DOHH2 (cell line): ENCODE measurements around the gene NOSIP.

Source experiments
- H3F3A ChIP-seq: fragments of 200-600 bp; sonication (generic), shearing (Covaris generic); 2 replicates; pipeline ENCODE4 v1.6.0; 2016; ENCODE audit warnings: antibody characterized with exemption, mild to moderate bottlenecking; ENCODE audit not compliant: control insufficient read depth, insufficient read depth
- H3K27ac ChIP-seq: fragments of 200-600 bp; sonication (generic); 2 replicates; pipeline ENCODE4 v1.5.1; 2014; ENCODE audit warnings: low read depth, mild to moderate bottlenecking, low read length, moderate library complexity
- H3K27me3 ChIP-seq: fragments of 200-600 bp; sonication (generic); 2 replicates; pipeline ENCODE4 v1.6.1; 2014; ENCODE audit warnings: mild to moderate bottlenecking, low read length, mixed read lengths; ENCODE audit not compliant: control insufficient read depth
- H3K36me3 ChIP-seq: fragments of 200-600 bp; sonication (generic); 2 replicates; pipeline ENCODE4 v1.6.1; 2014; ENCODE audit warnings: mild to moderate bottlenecking, low read length, moderate library complexity, mixed read lengths; ENCODE audit not compliant: control insufficient read depth
- H3K4me1 ChIP-seq: fragments of 200-600 bp; sonication (generic); 2 replicates; pipeline ENCODE4 v1.6.1; 2014; ENCODE audit warnings: mild to moderate bottlenecking, low read length, mixed read lengths; ENCODE audit not compliant: control insufficient read depth
- H3K4me2 ChIP-seq: fragments of 200-600 bp; sonication (generic); 2 replicates; pipeline ENCODE4 v1.6.0; 2014; ENCODE audit warnings: mild to moderate bottlenecking, low read length, moderate library complexity
- H3K4me3 ChIP-seq: fragments of 200-600 bp; sonication (generic); 2 replicates; pipeline ENCODE4 v1.5.1; 2014; ENCODE audit warnings: mild to moderate bottlenecking, low read length, mixed read lengths
- H3K79me2 ChIP-seq: fragments of 200-600 bp; sonication (generic); 2 replicates; pipeline ENCODE4 v1.6.1; 2014; ENCODE audit warnings: mild to moderate bottlenecking, low read length, mixed read lengths; ENCODE audit not compliant: control insufficient read depth
- H3K9me2 ChIP-seq: fragments of 200-600 bp; sonication (generic); replicated peaks from 2 replicates; pipeline ENCODE4 v1.6.1; 2014; ENCODE audit warnings: mild to moderate bottlenecking, low read length, mixed read lengths; ENCODE audit not compliant: control insufficient read depth
- H3K9me3 ChIP-seq: fragments of 200-600 bp; sonication (generic); 2 replicates; pipeline ENCODE4 v1.6.1; 2014; ENCODE audit warnings: antibody characterized with exemption, low read length, mixed read lengths; ENCODE audit not compliant: control insufficient read depth, insufficient read depth
- H4K20me1 ChIP-seq: fragments of 200-600 bp; sonication (generic); 2 replicates; pipeline ENCODE4 v1.6.0; 2014; ENCODE audit warnings: low read depth, mild to moderate bottlenecking, antibody characterized with exemption, low read length, moderate library complexity; ENCODE audit not compliant: control insufficient read depth, insufficient read depth
- EZH2phosphoT487 ChIP-seq: fragments of 200-600 bp; sonication (generic); IDR thresholded peaks from 2 replicates; pipeline ENCODE4 v1.6.1; 2017; ENCODE audit warnings: borderline replicate concordance, mild to moderate bottlenecking, antibody characterized with exemption, low read length, moderate library complexity, mixed read lengths
- TF ChIP-seq, protein P1 (sequence below): fragments of 200-600 bp; sonication (generic); IDR thresholded peaks from one replicate; pipeline ENCODE4 v1.5.1; 2014; ENCODE audit warnings: antibody characterized with exemption, mild to moderate bottlenecking, low read depth, low read length; ENCODE audit not compliant: poor library complexity, severe bottlenecking

The NOSIP gene

GRCh38 chr19:49591731-49592485 is 11.6 kb upstream of the NOSIP start:
- H3K9me2 ChIP-seq, result no peaks in the 10 kb centered on the region
- peaks cover 24% of the 10 kb centered on the region for H3F3A ChIP-seq
- H3K9me3 ChIP-seq, result no peaks in the 10 kb centered on the region
- peak overlapping the region; percentile 91 for H3K4me3 ChIP-seq
- H3K27ac ChIP-seq, result peak overlapping the region; percentile 100
- H3K79me2 ChIP-seq, result peaks cover 55% of the 10 kb centered on the region
- H3K36me3 ChIP-seq, result peaks cover 42% of the 10 kb centered on the region
- peak overlapping the region; percentile 85 for H3K4me2 ChIP-seq
- peaks cover 4% of the 10 kb centered on the region; the same call in 1 of the 2 replicates for H3K27me3 ChIP-seq
- H4K20me1 ChIP-seq, result no peaks in the 10 kb centered on the region; the same call in 1 of the 2 replicates
- no peak for TF ChIP-seq EZH2phosphoT487
- TF ChIP-seq, protein P1, sequence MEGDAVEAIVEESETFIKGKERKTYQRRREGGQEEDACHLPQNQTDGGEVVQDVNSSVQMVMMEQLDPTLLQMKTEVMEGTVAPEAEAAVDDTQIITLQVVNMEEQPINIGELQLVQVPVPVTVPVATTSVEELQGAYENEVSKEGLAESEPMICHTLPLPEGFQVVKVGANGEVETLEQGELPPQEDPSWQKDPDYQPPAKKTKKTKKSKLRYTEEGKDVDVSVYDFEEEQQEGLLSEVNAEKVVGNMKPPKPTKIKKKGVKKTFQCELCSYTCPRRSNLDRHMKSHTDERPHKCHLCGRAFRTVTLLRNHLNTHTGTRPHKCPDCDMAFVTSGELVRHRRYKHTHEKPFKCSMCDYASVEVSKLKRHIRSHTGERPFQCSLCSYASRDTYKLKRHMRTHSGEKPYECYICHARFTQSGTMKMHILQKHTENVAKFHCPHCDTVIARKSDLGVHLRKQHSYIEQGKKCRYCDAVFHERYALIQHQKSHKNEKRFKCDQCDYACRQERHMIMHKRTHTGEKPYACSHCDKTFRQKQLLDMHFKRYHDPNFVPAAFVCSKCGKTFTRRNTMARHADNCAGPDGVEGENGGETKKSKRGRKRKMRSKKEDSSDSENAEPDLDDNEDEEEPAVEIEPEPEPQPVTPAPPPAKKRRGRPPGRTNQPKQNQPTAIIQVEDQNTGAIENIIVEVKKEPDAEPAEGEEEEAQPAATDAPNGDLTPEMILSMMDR, result peak; percentile 16
- peaks cover 22% of the 10 kb centered on the region for H3K4me1 ChIP-seq

- peaks cover 36% of the 10 kb centered on the region for H3K36me3 ChIP-seq
- H3K4me2 ChIP-seq, result peak within 1 kb of the TSS; percentile 99
- H3K27ac ChIP-seq, result peak within 1 kb of the TSS; percentile 100
- no peaks in the 10 kb centered on the region for H3K9me3 ChIP-seq
- H3K4me3 ChIP-seq, result peak within 1 kb of the TSS; percentile 100
- H4K20me1 ChIP-seq, result no peaks in the 10 kb centered on the region; the same call in 1 of the 2 replicates
- peaks cover 22% of the 10 kb centered on the region for H3K4me1 ChIP-seq
- peaks cover 50% of the 10 kb centered on the region for H3K79me2 ChIP-seq
- TF ChIP-seq, protein P1, result no peak
- TF ChIP-seq EZH2phosphoT487, result no peak
- H3K27me3 ChIP-seq, result peaks cover 4% of the 10 kb centered on the region; the same call in 1 of the 2 replicates
- no peaks in the 10 kb centered on the region for H3K9me2 ChIP-seq
- H3F3A ChIP-seq, result peaks cover 24% of the 10 kb centered on the region
Observed at GRCh38 chr19:49590971-49591730, 10.8 kb upstream of the NOSIP start, which contains the start of gene PRR12. Gene PRR12, plus strand, starts transcription at chr19:49591182. Its CDS starts 473 bp downstream, at chr19:49591655.

DNA sequence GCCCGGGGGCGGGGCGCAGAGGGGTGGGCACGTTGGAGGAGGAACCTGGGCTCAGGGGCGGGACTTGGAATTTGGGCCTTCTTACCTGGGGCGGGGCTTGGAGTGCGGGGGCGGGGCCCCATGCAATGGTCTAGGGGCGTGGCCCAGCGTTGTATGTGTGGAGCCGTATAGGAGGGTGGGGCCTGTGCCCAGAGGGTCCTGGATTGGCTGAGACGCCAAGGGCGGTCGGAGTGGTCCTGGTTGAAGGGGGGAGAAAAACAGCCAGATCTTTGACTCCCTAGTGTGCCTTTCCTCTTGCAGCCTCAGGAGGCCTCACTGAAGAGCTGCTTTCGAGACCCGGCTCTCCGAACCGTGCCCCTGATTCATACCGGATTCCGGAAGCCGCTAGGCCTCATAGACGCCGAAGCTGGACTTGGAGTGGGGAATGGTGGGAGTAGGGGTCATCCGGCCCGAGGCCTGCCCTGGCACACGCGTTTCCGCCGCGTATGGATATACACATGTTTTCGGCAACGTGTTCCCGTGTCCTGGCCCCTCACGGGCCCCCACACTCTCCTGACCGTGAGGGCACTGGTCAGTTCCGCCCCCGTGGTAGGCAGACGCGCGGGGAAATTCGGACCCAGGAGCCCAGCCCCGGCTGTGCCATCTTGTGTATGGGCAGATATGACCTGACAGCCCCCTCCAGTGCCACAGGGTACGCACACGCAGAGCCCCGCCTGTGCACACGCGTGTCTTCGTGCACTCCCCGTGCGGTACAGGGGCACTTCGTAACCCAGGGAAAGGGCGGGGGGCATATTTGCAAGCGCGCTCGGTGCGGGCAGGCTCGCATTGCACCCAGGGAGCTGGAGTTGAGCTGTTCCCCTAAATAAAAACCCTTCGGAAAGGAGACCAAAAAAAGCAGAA is 10.0 kb upstream of the NOSIP start:
- Histone ChIP-seq H3K27ac (peak overlapping the region; percentile 100), H3K4me1 (peaks cover 22% of the 10 kb centered on the region), H3K4me2 (peak overlapping the region; percentile 99), H4K20me1 (no peaks in the 10 kb centered on the region), H3K36me3 (peaks cover 27% of the 10 kb centered on the region), H3K79me2 (peaks cover 42% of the 10 kb centered on the region), H3K9me2 (no peaks in the 10 kb centered on the region), H3K4me3 (peak overlapping the region; percentile 100), H3F3A (peaks cover 24% of the 10 kb centered on the region), H3K27me3 (peaks cover 4% of the 10 kb centered on the region; the same call in 1 of the 2 replicates), H3K9me3 (no peaks in the 10 kb centered on the region)
- no peak for TF ChIP-seq EZH2phosphoT487
- TF ChIP-seq, protein P1, result peak; percentile 41
